PC-3 (cell line): Measurements from ENCODE around the gene FBN2. TPM values are rescaled to one million over a fixed set of nuclear protein-coding genes. Genes with fewer than 3 reads are reported as not detected.

Source experiments
- ATAC-seq: fragments of 200-7000 bp; cut with Tn5 transposase; 2 replicates; pipeline ENCODE4 v1.9.1; 2020; ENCODE audit warnings: mild to moderate bottlenecking, moderate library complexity
- BruUV-seq: library from RNA; stranded (reverse); fragments of 400-500 nt; replicated peaks from 2 replicates; lab custom pipeline; 2021; lab: Mats Ljungman, UMichigan
- CTCF ChIA-PET: fragments of 300-600 bp; sonication (Branson Sonifier 250); formaldehyde crosslinking; loops from one replicate; lab custom pipeline; 2022; ENCODE audit warnings: antibody characterized with exemption; lab: Charles Lee
- POLR2A ChIA-PET: fragments of 300-600 bp; sonication (Branson Sonifier 250); formaldehyde crosslinking; loops from one replicate; lab custom pipeline; 2022; ENCODE audit warnings: antibody characterized with exemption; ENCODE audit not compliant: unreplicated experiment; lab: Charles Lee
- DNase-seq: peaks from one replicate; pipeline ENCODE4 v3.0.0-alpha.2; 2015
- H2AFZ ChIP-seq: fragments of 300-600 bp; sonication (generic); 2 replicates; pipeline ENCODE4 v1.6.0; 2016; ENCODE audit warnings: antibody characterized with exemption, low read length
- H3F3A ChIP-seq: fragments of 300-600 bp; sonication (generic); one replicate; pipeline ENCODE4 v1.6.0; 2017; ENCODE audit warnings: antibody characterized with exemption, low read length, control low read depth, mild to moderate bottlenecking; ENCODE audit not compliant: unreplicated experiment
- H3K27ac ChIP-seq: fragments of 300-600 bp; sonication (generic); 2 replicates; pipeline ENCODE4 v1.5.1; 2016; ENCODE audit warnings: mild to moderate bottlenecking, low read length
- H3K27me3 ChIP-seq: fragments of 300-600 bp; sonication (generic); 2 replicates; pipeline ENCODE4 v1.6.1; 2016; ENCODE audit warnings: low read length, mixed read lengths
- H3K36me3 ChIP-seq: fragments of 300-600 bp; sonication (generic); 2 replicates; pipeline ENCODE4 v1.6.1; 2016; ENCODE audit warnings: low read depth, mixed run types, low read length, mixed read lengths
- H3K4me1 ChIP-seq: fragments of 300-600 bp; sonication (generic); 2 replicates; pipeline ENCODE4 v1.5.1; 2016; ENCODE audit warnings: low read length; ENCODE audit not compliant: insufficient read depth
- H3K4me2 ChIP-seq: fragments of 300-600 bp; sonication (generic); 2 replicates; pipeline ENCODE4 v1.6.0; 2016; ENCODE audit warnings: low read length
- H3K4me3 ChIP-seq: fragments of 300-600 bp; sonication (generic); 2 replicates; pipeline ENCODE4 v1.5.1; 2016; ENCODE audit warnings: mild to moderate bottlenecking, low read length, mixed read lengths
- H3K79me2 ChIP-seq: fragments of 300-600 bp; sonication (generic); 2 replicates; pipeline ENCODE4 v1.6.1; 2017; ENCODE audit warnings: low read length, mixed read lengths
- H3K9ac ChIP-seq: fragments of 300-600 bp; sonication (generic); 2 replicates; pipeline ENCODE4 v1.6.0; 2016; ENCODE audit warnings: mild to moderate bottlenecking, low read length
- H3K9me2 ChIP-seq: fragments of 300-600 bp; sonication (generic); replicated peaks from 2 replicates; pipeline ENCODE4 v1.6.1; 2016; ENCODE audit warnings: mixed run types, low read length, mixed read lengths
- H3K9me3 ChIP-seq: fragments of 300-600 bp; sonication (generic); 2 replicates; pipeline ENCODE4 v1.6.1; 2016; ENCODE audit warnings: low read length, mixed read lengths
- H4K20me1 ChIP-seq: fragments of 300-600 bp; sonication (generic); 2 replicates; pipeline ENCODE4 v1.6.1; 2016; ENCODE audit warnings: low read length, mixed read lengths
- CTCF ChIP-seq: fragments of 300-600 bp; sonication (generic); conservative IDR thresholded peaks from 2 replicates; pipeline ENCODE4 v1.5.1; 2017; ENCODE audit warnings: antibody characterized with exemption, low read depth, mild to moderate bottlenecking, low read length
- EZH2 ChIP-seq: fragments of 300-600 bp; sonication (generic); IDR thresholded peaks from one replicate; pipeline ENCODE4 v1.6.1; 2017; ENCODE audit warnings: antibody characterized with exemption, mild to moderate bottlenecking, low read length; ENCODE audit not compliant: unreplicated experiment
- EZH2phosphoT487 ChIP-seq: fragments of 300-600 bp; sonication (generic); IDR thresholded peaks from 2 replicates; pipeline ENCODE4 v1.6.1; 2018; ENCODE audit warnings: mild to moderate bottlenecking, antibody characterized with exemption, low read length, borderline replicate concordance
- intact Hi-C: fragments of 100-400 bp; cut with micrococcal nuclease; formaldehyde crosslinking; loops from 2 replicates; pipeline ENCODE4 v1.9.0; 2023
- total RNA-seq: library from RNA; depleted of rRNA; stranded (reverse); fragments of >200 nt; gene quantifications from 2 replicates; pipeline ENCODE4 v1.2.3, GENCODE V29; 2014

Gene FBN2
- total RNA-seq, 1 experiment from 2014 or later = 45.2 TPM

- Histone ChIP-seq H3K4me3 (no peak overlapping the region), H3K27ac (peak overlapping the region; percentile 51), H4K20me1 (no peaks in the 10 kb centered on the region), H2AFZ (peak overlapping the region; percentile 14; the same call in 1 of the 2 replicates), H3K4me2 (peak overlapping the region; percentile 43), H3K9me3 (no peaks in the 10 kb centered on the region), H3K9ac (no peak overlapping the region), H3F3A (no peaks in the 10 kb centered on the region), H3K4me1 (peaks cover 14% of the 10 kb centered on the region), H3K9me2 (no peaks in the 10 kb centered on the region), H3K79me2 (no peaks in the 10 kb centered on the region), H3K27me3 (no peaks in the 10 kb centered on the region), H3K36me3 (no peaks in the 10 kb centered on the region)
- DNase-seq (peak; percentile 91), ATAC-seq (peak; percentile 95)
- intact Hi-C loops = loop anchor here (1.0 to 5.0 kb wide), 2 partner anchors 121 to 137 kb away; no protein-coding TSS in a partner anchor
- TF ChIP-seq CTCF (no peak), EZH2 (no peak), EZH2phosphoT487 (no peak)
- POLR2A ChIA-PET = interaction anchor here (0.7 kb wide), 1 partner anchor 122 kb away, joined by 3 read pairs; no protein-coding TSS in a partner anchor
- BruUV-seq = no TSS peak
- CTCF ChIA-PET = no interaction called here
Measured at GRCh38 chr5:128349044-128349858, 188.8 kb downstream of the FBN2 start.

GRCh38 chr5:128346038-128346437, 192.0 kb downstream of the FBN2 start:
- BruUV-seq = no TSS peak
- POLR2A ChIA-PET = no interaction called here
- Histone ChIP-seq H2AFZ (no peak overlapping the region), H3K27me3 (no peaks in the 10 kb centered on the region), H3K9me3 (no peaks in the 10 kb centered on the region), H3K9ac (no peak overlapping the region), H3F3A (no peaks in the 10 kb centered on the region), H3K36me3 (no peaks in the 10 kb centered on the region), H3K79me2 (no peaks in the 10 kb centered on the region), H3K27ac (no peak overlapping the region), H3K4me1 (peaks cover 14% of the 10 kb centered on the region), H3K4me2 (no peak overlapping the region), H4K20me1 (no peaks in the 10 kb centered on the region), H3K9me2 (no peaks in the 10 kb centered on the region), H3K4me3 (no peak overlapping the region)
- CTCF ChIA-PET = no interaction called here
- intact Hi-C loops = loop anchor here (5.0 kb wide), 1 partner anchor 134 kb away; no protein-coding TSS in a partner anchor
- TF ChIP-seq CTCF (no peak), EZH2 (no peak), EZH2phosphoT487 (no peak)
- no peak for DNase-seq
- no peak for ATAC-seq

GRCh38 chr5:128345247-128345646, 192.8 kb downstream of the FBN2 start:
- H3K9ac ChIP-seq = no peak overlapping the region
- H3K4me2 ChIP-seq = no peak overlapping the region
- H3K9me3 ChIP-seq = no peaks in the 10 kb centered on the region
- no peaks in the 10 kb centered on the region for H3K79me2 ChIP-seq
- peaks cover 14% of the 10 kb centered on the region for H3K4me1 ChIP-seq
- POLR2A ChIA-PET = no interaction called here
- no peak overlapping the region for H3K27ac ChIP-seq
- H2AFZ ChIP-seq = no peak overlapping the region
- H3K9me2 ChIP-seq = no peaks in the 10 kb centered on the region
- no TSS peak for BruUV-seq
- DNase-seq (no peak), ATAC-seq (no peak)
- no peak overlapping the region for H3K4me3 ChIP-seq
- no peaks in the 10 kb centered on the region for H4K20me1 ChIP-seq
- CTCF ChIA-PET = no interaction called here
- H3F3A ChIP-seq = no peaks in the 10 kb centered on the region
- no peaks in the 10 kb centered on the region for H3K36me3 ChIP-seq
- H3K27me3 ChIP-seq = no peaks in the 10 kb centered on the region
- TF ChIP-seq CTCF (no peak), EZH2 (no peak), EZH2phosphoT487 (no peak)
- intact Hi-C loops = loop anchor here (5.0 kb wide), 1 partner anchor 133 kb away; no protein-coding TSS in a partner anchor
